ENCODE measurements around the gene NCKAP1.

NCKAP1 gene

GRCh38 chr2:182980115-182980514, 58.1 kb downstream of the NCKAP1 start:
- no peak overlapping the region for H3K4me3 ChIP-seq (ENCODE audit: low read depth, low read length)
- peak; percentile 23 for TF ChIP-seq CTCF (IDR thresholded peaks at IDR 0.05; ENCODE audit: insufficient read depth, low read depth, low read length, missing control alignments)
- peak; percentile 41 for DNase-seq (ENCODE audit: low read depth)

- H3K4me3 ChIP-seq (ENCODE audit: low read depth, low read length), result no peak overlapping the region
- TF ChIP-seq CTCF (IDR thresholded peaks at IDR 0.05; ENCODE audit: insufficient read depth, low read depth, low read length, missing control alignments), result no peak
- peak; percentile 12 for DNase-seq (ENCODE audit: low read depth)
These were observed 60.8 kb downstream of the NCKAP1 start for GRCh38 chr2:182977463-182977862.

GRCh38 chr2:182973441-182974352, 64.6 kb downstream of the NCKAP1 start:
- no peak for TF ChIP-seq CTCF (IDR thresholded peaks at IDR 0.05; ENCODE audit: insufficient read depth, low read depth, low read length, missing control alignments)
- no peak for DNase-seq (ENCODE audit: low read depth)
- no peak overlapping the region for H3K4me3 ChIP-seq (ENCODE audit: low read depth, low read length)

GRCh38 chr2:182972548-182972942, 65.7 kb downstream of the NCKAP1 start:
- no peak for DNase-seq (ENCODE audit: low read depth)
- TF ChIP-seq CTCF (IDR thresholded peaks at IDR 0.05; ENCODE audit: insufficient read depth, low read depth, low read length, missing control alignments), result no peak
- no peak overlapping the region for H3K4me3 ChIP-seq (ENCODE audit: low read depth, low read length)

GRCh38 chr2:182971820-182972547, 66.3 kb downstream of the NCKAP1 start:
- no peak overlapping the region for H3K4me3 ChIP-seq (ENCODE audit: low read depth, low read length)
- no peak for TF ChIP-seq CTCF (IDR thresholded peaks at IDR 0.05; ENCODE audit: insufficient read depth, low read depth, low read length, missing control alignments)
- DNase-seq (ENCODE audit: low read depth), result peak; percentile 26

- no peak for TF ChIP-seq CTCF (IDR thresholded peaks at IDR 0.05; ENCODE audit: insufficient read depth, low read depth, low read length, missing control alignments)
- H3K4me3 ChIP-seq (ENCODE audit: low read depth, low read length), result no peak overlapping the region
- no peak for DNase-seq (ENCODE audit: low read depth)
These were observed 67.8 kb downstream of the NCKAP1 start for GRCh38 chr2:182970486-182970885.

All from GM12865 (cell line).